ENCODE data around the gene TBL1X.

Gene TBL1X

DNA sequence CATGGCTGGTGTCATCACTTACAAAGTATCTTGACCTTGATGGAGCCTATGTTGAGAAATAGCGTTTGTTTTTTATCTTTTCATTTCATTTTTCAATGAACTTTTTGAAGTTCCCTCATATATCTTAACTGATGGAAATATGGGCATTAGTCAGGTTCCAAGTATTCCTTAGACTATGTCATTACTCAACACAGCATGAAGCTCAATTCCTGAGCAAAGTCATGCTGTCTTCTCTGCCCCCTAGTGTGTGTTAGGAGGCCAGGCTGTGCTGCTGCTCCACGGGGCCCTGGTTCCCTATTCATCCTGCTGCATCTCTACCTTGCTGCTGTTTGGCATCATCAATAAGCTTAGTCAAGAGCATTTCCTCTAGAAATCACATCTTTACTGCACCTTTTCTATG, 259.9 kb downstream of the TBL1X start:
- in situ Hi-C loops (cut with HindIII; ENCODE audit: low sequenced_read_pairs), result no loop called here
- no peak overlapping the region for H3K4me3 ChIP-seq (ENCODE audit: low read depth, low read length)
- TF ChIP-seq, protein P1, sequence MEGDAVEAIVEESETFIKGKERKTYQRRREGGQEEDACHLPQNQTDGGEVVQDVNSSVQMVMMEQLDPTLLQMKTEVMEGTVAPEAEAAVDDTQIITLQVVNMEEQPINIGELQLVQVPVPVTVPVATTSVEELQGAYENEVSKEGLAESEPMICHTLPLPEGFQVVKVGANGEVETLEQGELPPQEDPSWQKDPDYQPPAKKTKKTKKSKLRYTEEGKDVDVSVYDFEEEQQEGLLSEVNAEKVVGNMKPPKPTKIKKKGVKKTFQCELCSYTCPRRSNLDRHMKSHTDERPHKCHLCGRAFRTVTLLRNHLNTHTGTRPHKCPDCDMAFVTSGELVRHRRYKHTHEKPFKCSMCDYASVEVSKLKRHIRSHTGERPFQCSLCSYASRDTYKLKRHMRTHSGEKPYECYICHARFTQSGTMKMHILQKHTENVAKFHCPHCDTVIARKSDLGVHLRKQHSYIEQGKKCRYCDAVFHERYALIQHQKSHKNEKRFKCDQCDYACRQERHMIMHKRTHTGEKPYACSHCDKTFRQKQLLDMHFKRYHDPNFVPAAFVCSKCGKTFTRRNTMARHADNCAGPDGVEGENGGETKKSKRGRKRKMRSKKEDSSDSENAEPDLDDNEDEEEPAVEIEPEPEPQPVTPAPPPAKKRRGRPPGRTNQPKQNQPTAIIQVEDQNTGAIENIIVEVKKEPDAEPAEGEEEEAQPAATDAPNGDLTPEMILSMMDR (IDR thresholded peaks at IDR 0.05; ENCODE audit: low read depth, low read length, missing control alignments), result no peak
- no peak for DNase-seq (ENCODE audit: low read depth)

DNA sequence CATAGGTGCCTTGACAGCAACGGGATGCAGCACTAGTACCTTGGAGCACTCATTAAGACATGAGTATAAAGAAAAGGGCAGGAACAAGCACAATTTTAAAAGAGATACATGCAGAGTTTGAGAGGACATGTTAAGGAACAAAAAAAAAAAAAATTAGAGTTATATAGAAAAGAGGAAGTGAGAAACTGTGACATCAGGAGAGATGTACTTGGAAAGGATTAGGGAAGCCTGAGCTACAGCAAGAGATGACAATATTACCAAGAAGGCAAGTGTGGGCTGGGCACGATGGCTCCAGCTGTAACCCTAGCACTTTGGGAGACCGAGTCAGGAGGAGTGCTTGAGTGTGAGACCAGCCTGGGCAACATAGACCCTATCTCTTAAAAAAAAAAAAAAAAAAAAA, 263.4 kb downstream of the TBL1X start:
- TF ChIP-seq, protein P1 (IDR thresholded peaks at IDR 0.05; ENCODE audit: low read depth, low read length, missing control alignments), result no peak
- no peak for DNase-seq (ENCODE audit: low read depth)
- H3K4me3 ChIP-seq (ENCODE audit: low read depth, low read length), result no peak overlapping the region
- in situ Hi-C loops (cut with HindIII; ENCODE audit: low sequenced_read_pairs), result no loop called here

GRCh38 chrX:9729171-9729885, 264.5 kb downstream of the TBL1X start:
- no peak for DNase-seq (ENCODE audit: low read depth)
- in situ Hi-C loops (cut with HindIII; ENCODE audit: low sequenced_read_pairs), result no loop called here
- TF ChIP-seq, protein P1 (IDR thresholded peaks at IDR 0.05; ENCODE audit: low read depth, low read length, missing control alignments), result no peak
- no peak overlapping the region for H3K4me3 ChIP-seq (ENCODE audit: low read depth, low read length)

- DNase-seq (ENCODE audit: low read depth), result no peak
- no peak overlapping the region for H3K4me3 ChIP-seq (ENCODE audit: low read depth, low read length)
- TF ChIP-seq, protein P1 (IDR thresholded peaks at IDR 0.05; ENCODE audit: low read depth, low read length, missing control alignments), result no peak
- in situ Hi-C loops (cut with HindIII; ENCODE audit: low sequenced_read_pairs), result no loop called here
Observed at GRCh38 chrX:9730078-9730477, 265.2 kb downstream of the TBL1X start.

DNA sequence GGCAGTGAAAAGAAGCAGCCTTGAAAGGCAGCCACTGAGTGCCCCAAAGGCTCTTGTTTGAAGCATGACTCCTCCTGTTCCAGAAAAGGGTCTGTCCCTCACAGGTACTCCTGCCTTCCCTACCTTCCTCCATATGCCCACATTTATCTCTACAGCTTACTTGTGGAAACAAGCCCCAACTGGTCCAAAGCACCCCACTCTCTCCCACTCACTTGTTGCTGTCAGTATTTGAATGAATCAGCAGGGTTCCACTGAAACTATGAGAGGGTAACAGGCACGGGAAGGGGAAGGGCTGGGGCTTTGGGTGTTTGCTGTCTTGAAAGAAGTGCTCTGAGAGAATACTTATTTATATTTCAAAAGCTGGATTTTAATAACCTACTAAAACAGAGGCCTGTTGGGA, 265.9 kb downstream of the TBL1X start:
- TF ChIP-seq, protein P1 (IDR thresholded peaks at IDR 0.05; ENCODE audit: low read depth, low read length, missing control alignments), result no peak
- H3K4me3 ChIP-seq (ENCODE audit: low read depth, low read length), result no peak overlapping the region
- no peak for DNase-seq (ENCODE audit: low read depth)
- in situ Hi-C loops (cut with HindIII; ENCODE audit: low sequenced_read_pairs), result no loop called here

DNA sequence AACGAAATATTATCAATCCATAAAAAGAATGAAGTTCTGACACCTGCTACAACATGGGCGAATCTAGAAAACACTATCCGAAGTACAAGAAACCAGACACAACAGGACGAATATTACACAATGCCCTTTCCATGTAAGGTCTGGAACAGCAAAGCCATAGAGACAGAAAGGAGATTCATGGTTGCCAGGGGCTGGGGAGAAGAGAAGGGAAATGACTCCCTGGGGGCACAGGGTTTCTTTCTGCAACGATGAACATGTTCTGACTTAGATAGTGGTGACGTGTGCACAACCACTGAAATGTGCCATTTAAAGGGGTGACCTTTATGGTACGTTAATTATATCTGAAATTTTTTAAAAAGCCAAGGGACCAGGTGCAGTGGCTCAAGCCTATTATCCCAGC, 272.5 kb downstream of the TBL1X start:
- H3K4me3 ChIP-seq (ENCODE audit: low read depth, low read length), result no peak overlapping the region
- no peak for DNase-seq (ENCODE audit: low read depth)
- TF ChIP-seq, protein P1 (IDR thresholded peaks at IDR 0.05; ENCODE audit: low read depth, low read length, missing control alignments), result no peak
- in situ Hi-C loops (cut with HindIII; ENCODE audit: low sequenced_read_pairs), result no loop called here

Data from astrocyte of the cerebellum (primary cell).